Stimulated activated CD8-positive, alpha-beta memory T cell treated with anti-CD3 and anti-CD28 coated beads, Interleukin-7, amount 100 ng/mL, for 24 hours (primary cell): ENCODE data around the gene TIAM1.

ENCODE experiments used
- DNase-seq: peaks from one replicate; pipeline ENCODE4 v3.0.0-alpha.2; 2020; ENCODE audit warnings: low read depth

The TIAM1 gene

DNA sequence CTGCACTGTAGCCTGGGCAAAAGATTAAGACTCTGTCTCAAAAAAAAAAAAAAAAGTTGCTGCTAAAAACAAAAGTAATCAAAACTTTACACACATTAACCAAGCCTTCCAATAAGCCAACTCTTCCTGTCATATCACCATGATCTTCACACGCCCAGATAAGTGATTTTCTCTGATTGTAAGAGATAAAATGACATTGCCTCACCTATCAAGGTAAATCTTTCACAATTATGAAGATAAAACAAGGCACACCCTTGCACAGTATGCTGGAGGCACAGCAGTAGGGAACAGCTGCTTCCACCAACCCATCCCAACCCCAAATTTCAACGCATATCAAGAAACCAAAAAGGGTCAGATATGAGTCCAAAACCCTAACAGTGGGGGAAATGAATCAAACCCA lies 8.8 kb upstream of the TIAM1 start:
- no peak for DNase-seq

DNA sequence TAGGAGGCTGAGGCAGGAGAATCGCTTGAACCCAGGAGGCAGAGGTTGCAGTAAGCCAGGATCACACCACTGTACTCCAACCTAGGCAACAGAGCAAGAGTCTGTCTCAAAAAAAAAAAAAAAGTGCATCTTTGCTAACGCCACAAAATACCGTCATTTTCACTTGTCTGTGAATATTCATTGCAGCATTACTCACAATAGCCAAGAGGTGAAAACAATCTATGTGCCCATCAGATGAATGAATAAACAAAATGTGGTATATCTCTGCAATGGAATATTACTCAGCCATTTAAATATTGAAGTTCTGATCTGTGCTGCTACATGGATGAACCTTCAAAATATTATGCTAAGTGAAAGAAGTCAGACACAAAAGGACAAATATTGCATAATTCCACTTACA lies 7.9 kb upstream of the TIAM1 start:
- no peak for DNase-seq

DNA sequence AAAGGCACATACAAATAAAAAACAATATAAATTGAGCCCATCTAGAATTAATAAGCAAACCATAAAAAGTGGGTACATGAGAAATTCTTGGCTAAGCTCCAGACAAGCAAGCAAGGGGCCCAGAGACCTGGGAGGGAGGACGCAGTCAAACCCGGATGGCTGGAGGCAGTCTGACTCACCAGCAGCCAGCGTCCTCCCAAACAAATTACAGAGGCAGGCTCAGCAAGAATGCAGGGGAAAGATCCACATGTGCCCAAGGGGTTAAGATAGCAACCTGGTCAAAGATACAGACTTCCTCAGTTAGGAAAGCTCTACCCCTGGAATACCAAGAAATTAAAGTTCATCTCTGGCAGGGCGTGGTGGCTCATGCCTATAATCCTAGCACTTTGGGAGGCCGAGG lies 7.4 kb upstream of the TIAM1 start:
- no peak for DNase-seq

DNA sequence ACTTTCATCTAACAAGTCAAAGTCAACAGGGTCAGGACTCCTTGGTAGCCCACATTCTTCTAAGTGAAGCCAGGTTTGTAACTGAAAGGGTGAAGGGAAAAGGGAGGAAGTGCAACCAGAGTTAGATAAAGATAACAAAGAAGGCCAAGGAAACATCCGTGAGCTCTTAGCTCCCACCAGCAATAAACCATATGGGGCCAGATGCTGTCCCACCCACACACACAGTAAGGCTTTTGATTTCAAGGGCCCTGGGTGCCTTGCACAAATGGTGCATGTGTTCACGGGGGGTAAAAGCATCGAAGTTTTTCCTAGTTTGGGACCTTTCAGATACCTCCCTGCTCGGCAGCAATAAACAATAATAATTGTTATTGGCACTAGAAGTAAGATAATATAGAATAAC lies 5.1 kb upstream of the TIAM1 start:
- DNase-seq: no peak

DNA sequence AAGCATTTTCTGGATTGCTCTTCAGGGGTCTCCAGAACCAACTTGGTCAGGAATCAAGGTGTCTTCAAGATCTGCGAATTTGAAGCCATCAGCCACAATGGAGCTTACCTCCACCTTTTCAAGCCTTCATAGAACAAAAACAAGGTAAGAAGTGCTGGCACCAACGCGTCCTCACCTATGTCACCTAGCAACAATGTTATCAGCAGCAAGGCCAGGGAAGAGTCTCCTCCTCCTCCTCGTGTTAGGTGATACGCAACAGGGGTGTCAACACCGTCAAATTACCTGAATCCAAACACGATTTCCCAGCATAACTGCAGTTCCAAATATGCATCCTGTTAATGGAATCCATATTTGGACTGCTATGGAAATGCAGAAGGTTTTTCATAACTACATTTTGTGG lies 4.1 kb upstream of the TIAM1 start:
- no peak for DNase-seq

DNA sequence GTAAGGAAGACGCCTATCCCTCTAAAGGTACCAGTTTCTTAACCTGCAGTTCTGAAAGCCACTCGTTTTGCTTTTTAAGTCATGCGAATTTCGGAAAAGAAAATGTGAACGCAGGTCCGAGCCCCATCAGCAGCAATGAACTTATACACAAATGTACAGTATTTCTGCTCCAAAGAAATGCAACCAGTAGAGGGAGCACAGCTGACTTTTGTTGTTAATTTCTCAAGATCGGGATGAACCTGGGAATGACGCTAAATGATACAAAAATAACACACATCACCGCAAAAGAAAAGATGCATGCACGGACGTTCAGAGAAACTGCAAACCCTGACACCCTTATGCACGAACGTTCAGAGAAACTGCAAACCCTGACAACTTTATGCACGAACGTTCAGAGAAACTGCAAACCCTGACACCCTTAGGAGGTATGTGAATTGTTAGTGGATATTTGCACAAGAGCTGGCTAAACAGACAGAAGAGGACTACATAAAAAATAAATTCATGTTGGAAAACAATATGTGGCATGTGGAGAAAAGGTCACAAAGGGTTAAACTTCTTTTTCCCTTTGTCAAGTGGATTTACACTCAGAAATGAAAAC lies 3.5 kb upstream of the TIAM1 start:
- no peak for DNase-seq

DNA sequence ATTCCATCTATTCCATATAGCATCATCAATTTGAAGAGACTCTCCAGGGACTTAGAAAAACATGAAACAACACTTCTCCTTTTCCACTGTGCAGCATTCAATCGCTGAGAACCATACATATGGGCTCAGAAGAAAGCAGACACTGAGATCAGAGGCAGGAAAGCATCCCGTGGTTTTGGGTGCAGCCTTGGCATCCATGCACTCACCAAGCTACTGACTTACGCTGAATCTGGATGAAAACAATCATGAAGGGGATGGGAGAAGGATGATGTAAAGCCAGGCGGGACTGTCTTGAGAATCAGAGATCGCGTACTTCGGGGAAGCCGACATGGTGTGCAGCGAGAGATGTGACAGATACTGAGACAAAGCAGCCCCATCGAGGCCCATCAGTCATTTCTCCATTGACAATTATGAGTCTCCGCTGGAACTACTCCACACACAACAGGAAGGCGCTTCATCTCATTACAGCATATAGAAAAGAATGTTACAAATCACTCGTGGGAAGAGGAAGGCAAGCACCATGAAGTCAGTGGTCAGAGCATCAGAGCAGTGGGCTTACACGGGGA lies 2.3 kb upstream of the TIAM1 start:
- no peak for DNase-seq

DNA sequence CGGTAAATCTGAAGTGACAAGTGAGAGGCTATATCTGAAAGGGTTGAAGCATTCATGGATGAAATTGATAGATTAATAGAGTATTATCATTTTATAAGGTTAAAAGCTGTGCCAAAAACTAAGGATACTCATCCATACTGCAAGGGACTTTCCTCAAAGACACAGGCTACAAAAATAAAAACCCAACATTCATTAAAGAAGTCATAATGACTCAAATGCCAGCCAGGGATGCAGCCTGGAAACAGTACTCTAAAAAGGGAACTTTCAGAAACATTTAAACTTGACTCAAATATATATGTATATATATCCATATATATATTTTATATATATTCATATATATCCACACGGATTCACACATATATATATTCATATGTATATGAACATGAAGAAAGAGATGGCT lies 1.1 kb upstream of the TIAM1 start:
- DNase-seq: no peak

DNA sequence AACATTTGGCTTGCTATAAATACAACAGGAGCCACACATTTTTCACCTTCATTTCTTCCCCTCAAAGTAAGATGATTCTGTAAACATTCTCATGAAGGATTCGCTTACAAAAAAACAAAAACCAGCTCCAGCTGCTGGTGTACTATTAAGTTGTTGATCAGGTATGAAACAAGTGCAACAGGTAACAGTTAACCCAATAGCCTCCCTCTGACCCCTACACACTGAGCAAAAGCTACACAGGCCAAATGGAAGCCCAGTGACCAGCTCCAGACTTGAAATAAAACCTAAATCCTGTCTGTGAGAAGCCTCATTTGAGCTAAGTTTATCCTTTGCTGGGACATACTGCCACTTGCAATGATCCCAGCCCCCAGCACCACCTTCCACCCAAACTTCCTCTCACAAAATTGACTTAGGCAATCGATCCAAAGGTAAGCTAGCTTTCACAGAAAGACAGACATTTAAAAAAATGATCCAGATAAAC lies 991 bp downstream of the TIAM1 start:
- DNase-seq: no peak

DNA sequence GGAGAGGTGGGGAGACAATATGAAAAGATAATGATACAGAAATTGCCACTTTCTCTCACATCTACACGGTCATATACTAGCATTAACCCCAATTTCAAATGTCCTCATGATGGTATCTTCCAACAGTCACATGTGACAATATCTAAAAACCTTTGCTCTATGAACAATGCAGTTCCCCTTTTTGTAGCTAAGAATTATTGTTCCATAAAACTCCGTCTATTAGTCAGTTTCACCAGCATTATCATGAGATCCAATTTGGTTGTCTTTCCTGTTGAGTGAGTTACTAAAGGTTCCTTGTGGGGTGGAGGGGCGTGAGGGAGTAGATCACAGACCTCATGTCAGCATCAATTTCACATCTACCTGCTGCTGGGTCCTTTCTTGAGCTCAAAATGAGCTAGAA lies 1.7 kb downstream of the TIAM1 start:
- no peak for DNase-seq

DNA sequence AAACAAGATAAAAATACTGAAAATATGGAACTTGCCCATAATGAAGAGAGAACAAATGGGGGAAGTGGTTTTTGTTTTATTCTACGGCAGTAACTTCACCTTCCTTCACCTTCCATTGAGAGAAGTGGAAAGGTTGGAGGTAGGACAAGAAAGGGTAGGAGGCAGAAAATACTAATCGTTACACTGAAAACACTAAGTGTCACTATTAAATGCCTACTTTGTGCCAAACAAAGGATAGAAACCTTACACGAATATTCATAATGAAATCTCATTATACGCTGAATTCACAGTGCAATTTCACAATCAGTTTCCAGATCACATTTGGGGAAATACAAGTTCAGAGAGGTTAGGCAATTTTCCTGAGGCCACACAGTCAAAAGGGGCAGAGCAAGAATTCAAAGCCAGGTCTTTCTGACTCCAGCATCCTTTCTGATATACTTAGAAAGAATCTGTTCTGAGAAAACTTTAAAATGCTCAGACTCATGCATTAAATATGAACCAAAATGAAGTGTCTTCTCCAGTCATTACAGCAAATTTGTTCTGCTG lies 3.0 kb downstream of the TIAM1 start:
- no peak for DNase-seq

DNA sequence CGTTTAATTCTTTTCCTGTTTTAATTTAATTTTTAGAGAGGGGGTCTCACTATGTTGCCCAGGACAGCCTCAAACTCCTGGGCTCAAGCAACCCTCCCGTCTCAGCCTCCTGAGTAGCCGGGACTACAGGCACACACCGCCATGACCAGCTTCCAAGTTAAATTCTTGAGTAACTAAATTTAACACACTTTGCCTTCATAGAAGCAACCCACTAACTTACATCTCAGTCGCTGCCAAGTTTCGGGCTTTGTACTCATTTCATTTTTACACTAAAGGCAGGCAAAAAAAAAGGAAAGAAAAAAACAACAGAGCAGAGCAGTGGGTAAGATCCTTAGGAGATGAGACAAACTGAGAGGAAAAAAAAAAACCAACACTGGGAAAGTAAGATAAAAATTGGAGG lies 3.5 kb downstream of the TIAM1 start:
- DNase-seq: no peak

DNA sequence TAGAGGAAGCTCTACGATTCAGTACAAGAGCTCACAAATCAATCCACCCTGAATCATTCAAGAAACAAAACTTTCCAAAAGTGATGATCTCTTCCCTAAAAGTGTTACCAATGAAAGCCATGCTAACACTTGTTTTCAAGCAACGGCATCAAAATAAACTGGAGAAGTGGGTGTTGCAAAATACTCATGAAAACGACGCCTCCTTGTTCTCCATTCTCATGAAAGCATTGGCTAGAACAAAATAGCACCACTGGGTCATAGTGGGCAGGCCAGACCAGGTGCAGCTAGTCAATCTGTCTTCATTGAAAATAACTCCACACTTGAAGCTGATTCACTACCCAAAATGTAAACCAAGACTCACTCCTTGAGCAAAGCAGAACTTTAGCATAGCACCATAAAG lies 4.3 kb downstream of the TIAM1 start:
- no peak for DNase-seq

DNA sequence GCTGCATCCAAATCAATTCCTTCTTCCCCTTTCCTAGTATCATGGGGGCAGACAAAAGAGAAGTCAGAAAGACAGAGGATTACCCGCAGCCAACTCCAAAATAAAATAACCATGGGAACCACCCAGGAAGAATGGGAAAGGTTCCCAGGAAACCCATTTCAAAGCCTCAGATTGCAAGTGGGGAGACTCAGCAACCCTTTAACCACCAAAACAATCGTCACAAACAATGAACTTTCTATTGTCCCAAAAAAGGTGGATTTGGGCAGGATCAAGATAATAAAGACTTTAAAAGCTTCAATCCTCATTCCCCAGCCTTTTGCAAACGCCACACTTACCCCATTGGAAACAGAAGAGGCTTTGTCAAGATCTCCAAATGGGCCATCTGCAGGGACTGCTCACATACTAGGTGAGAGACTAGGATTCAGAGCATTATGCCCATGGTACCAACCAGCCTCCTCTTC lies 5.1 kb downstream of the TIAM1 start:
- DNase-seq: no peak

DNA sequence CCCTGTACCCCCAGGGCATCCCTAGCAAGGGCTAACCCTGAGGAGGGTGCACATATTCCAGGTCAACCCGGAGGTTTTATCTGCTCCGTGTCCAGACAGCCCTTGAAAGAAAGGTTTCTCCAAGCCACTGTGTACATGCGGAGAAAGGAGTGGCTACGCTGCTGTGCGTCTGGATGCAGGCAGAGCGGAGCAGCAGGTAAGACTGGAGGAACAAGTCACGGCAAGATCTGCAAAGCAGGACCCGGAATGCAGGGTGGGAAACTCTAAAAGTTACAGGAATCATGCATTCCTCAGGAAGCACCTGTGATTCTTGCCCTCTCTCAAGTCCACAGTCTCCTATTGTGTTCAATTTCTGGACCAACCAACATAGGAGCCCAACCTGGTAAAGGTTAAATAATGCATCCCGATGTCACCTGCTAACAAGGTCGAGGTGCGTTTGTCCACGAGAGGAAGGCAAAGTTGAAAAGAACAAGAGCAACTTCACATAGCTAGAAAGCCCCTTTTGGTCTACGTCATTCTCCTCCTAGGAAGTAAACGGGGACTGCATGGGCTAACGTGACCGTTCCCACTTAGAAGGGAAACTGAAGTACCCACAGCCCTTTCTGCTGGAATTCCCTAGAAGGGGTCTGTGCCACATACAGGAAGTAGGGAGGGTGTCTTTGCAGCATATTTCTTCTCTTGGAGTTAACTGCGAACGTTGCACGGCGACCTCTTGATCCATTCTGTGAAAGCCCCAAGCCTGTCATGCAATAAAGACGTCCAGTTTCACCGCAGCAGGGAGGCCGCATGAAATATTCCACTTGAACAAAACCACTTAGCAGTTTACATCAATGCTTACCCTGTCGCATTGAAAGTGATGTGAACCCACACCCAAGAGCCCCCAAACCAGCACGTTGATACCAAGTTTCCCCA lies 5.8 kb downstream of the TIAM1 start:
- no peak for DNase-seq

DNA sequence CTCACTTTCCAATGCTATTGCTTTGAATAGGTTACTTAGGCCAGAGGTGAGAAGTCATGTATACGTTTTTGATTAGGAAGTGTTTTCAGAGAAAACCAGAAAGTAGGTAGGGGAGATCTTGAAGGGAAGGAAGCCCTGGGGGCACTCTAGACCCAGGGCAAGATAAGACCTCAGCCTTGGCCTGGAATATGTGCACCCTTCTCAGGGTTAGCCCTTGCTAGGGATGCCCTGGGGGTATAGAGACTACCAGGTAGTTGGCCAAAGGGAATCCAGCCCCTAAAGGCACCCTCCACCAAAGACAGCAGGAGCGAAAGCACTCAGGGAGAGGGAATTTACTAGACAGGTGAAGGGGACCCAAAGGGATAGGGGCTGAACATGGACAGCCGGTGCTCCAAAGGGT lies 7.0 kb downstream of the TIAM1 start:
- no peak for DNase-seq

DNA sequence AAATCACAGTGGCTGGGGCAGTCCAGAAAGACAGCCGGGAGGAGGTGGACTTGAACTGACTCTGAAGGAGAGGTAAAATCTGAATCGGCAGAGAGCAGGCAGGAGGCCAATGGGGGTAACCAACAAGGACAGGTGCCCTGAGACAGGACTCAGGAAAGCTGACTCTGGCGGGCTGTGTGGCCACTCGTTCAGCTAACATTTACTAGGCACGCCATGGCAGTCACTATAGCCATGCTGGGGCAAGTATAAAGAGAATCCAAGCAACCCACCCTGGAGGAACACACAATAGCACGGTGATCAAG lies 7.4 kb downstream of the TIAM1 start:
- no peak for DNase-seq

DNA sequence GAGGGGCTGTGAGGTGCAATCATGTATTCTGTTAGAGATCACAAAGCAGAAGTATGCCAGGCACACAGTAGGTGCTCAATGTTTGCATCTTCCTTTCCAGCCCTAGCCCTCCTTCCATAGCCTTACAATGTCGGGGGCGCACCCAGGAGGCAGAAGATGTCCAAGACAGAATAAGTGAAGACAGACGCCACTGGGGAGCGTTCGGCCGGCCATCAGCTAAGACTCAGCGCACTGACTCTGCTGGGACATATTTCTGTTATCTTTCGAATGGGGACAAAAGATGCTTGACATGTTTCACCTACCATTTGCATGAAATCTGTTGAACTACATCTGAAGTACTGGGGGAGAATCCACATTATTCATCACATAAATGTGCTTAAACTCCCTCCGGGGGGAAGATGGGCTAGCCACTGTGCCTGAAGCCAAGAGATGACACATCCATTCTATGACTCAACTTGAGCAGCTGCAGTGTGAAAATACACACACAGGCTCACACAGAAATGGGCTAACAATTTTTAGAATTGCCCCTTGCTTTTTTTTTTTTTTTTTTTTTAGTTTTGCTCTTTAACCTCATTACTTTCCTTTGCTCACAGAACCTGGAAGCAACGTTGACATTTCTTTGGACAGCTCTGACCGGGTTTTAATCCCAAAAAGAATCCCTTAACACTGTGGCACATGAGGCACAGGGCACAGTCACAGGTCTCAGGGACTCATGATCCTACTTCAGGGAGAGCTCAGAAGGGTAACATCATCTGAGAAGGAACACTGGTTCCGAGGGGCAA lies 7.9 kb downstream of the TIAM1 start:
- no peak for DNase-seq

DNA sequence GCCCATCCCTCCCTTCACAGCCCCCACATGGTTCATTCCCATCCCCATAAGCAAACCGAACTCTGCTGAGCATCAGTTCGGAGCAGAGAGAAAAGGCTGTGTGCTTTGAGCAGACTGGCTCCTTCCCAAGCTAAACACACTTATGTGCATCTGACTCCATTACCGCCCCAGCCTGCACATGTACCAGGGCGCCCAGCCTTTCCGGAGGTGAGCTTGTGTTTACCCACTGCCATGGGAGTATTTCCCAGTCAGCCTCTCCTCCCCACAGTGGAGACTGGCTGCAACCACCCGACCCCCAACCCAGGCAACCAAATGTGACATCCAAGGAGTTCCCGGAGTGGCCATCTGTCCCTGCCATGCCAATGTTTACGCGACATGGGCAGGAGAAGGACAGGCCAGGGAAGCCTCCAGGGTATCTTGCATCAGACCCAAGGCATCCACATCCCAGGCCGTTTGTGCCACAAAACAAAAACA lies 9.4 kb downstream of the TIAM1 start:
- DNase-seq: no peak

DNA sequence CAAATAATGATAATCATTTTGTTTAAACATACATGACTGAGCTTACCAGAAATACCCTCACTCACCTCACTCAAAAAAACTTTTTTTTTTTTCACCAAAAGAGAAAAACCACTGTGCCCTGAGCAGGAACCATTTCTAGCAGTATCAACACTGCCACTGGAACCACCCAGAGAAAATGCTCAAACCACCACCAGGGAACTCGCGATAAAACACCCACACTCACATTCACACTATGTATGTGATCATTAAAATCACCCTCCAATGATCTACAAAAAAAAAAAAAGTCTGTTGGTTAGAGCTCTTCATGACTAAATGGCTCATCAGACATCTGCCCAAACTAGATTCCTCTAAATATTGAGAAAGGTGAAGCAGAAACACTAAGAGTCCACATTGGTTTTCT lies 11.5 kb downstream of the TIAM1 start:
- no peak for DNase-seq

DNA sequence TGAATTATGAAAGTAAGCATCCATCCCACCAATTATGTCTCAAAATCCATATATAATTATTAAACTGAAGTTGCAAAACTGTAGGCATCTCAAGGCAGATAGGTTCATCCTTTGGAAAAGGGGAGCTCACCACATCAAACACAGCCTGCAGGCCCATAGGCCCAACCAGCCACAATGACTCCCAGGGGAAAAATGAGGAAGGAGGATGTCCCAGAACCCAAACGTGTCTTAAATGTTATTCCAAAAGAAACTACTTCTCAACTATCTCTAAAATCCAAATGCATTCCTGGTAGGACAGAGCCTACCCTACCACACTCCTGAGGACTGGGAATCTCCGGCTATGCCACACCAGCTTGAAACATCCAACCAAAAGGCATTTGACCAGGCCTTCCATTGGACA lies 12.8 kb downstream of the TIAM1 start:
- DNase-seq: no peak

DNA sequence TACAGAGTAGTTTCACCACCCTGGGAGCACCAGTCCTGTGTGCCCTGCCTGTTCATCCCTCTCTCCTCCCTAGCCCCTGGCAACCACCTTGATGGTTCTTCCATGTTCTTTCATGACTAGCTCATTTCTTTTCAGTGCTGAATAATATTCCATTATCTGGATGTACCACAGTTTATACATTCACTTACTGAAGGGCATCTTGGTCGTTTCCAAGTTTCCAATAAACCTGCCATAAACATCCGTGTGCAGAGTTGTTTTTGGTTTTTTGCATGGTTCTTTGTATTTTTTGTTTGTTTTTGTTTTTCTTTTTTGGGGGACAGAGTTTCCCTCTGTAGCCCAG lies 13.9 kb downstream of the TIAM1 start:
- DNase-seq: no peak
